ENCODE data around the gene SLAMF8.

DNA sequence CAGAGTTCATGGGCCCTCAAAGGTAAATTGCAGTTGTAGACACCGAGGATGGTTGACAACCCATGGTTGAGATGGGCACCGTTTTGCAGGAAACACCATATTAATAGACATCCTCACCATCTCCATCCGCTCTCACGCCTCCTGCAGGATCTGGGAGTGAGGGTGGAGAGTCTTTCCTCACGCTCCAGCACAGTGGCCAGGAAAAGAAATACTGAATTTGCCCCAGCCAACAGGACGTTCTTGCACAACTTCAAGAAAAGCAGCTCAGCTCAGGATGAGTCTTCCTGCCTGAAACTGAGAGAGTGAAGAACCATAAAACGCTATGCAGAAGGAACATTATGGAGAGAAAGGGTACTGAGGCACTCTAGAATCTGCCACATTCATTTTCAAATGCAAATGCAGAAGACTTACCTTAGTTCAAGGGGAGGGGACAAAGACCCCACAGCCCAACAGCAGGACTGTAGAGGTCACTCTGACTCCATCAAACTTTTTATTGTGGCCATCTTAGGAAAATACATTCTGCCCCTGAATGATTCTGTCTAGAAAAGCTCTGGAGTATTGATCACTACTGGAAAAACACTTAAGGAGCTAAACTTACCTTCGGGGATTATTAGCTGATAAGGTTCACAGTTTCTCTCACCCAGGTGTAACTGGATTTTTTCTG lies 9.3 kb downstream of the SLAMF8 start:
- TF ChIP-seq CTCF (IDR thresholded peaks at IDR 0.05; ENCODE audit: low read depth, low read length) = no peak
- TF ChIP-seq POLR2A (IDR thresholded peaks at IDR 0.05; ENCODE audit: extremely low read depth, insufficient read length) = no peak
- no peak for TF ChIP-seq MYC (IDR thresholded peaks at IDR 0.05; ENCODE audit: low read depth, low read length)

All from NB4 (cell line).